NOMO-1 (cell line): ENCODE measurements around the gene TGM1.

Experiments
- DNase-seq, 2 experiments: peaks; one replicate each; lab custom pipeline; 2025; ENCODE audit not compliant: unreplicated experiment in 2 of 2; lab: John Stamatoyannopoulos, UW

The TGM1 gene

GRCh38 chr14:24292118-24292807 lies 29.3 kb upstream of the TGM1 start:
- no peak for DNase-seq

- DNase-seq = no peak
These were observed 28.6 kb upstream of the TGM1 start for GRCh38 chr14:24291446-24292117.

GRCh38 chr14:24290746-24291145 lies 27.8 kb upstream of the TGM1 start:
- no peak for DNase-seq

- no peak for DNase-seq
These were observed 26.8 kb upstream of the TGM1 start for GRCh38 chr14:24289649-24290280.

GRCh38 chr14:24286996-24287395 lies 24.0 kb upstream of the TGM1 start:
- DNase-seq = no peak

- DNase-seq = no peak
These were observed 22.4 kb upstream of the TGM1 start for GRCh38 chr14:24285351-24285750.

GRCh38 chr14:24284501-24285035 lies 21.6 kb upstream of the TGM1 start:
- no peak for DNase-seq

- no peak for DNase-seq
These were observed 21.0 kb upstream of the TGM1 start for GRCh38 chr14:24283796-24284460.

- DNase-seq = no peak
These were observed 19.8 kb upstream of the TGM1 start for GRCh38 chr14:24282736-24283135.

- DNase-seq = no peak
These were observed 18.7 kb upstream of the TGM1 start for GRCh38 chr14:24281636-24282035.

- DNase-seq = no peak
These were observed 18.0 kb upstream of the TGM1 start for GRCh38 chr14:24280797-24281460.

GRCh38 chr14:24279301-24280186 lies 16.6 kb upstream of the TGM1 start:
- peak; percentile 3 to 11 for DNase-seq

- DNase-seq = no peak
These were observed 15.4 kb upstream of the TGM1 start for GRCh38 chr14:24278424-24278823.

- DNase-seq = peak; percentile 82 to 86
These were observed 14.8 kb upstream of the TGM1 start for GRCh38 chr14:24277606-24278321.

GRCh38 chr14:24277071-24277470 lies 14.1 kb upstream of the TGM1 start:
- DNase-seq = no peak

- DNase-seq = peak; percentile 75 to 92
These were observed 11.1 kb upstream of the TGM1 start for GRCh38 chr14:24274101-24274543.

GRCh38 chr14:24273422-24273998 lies 10.5 kb upstream of the TGM1 start:
- no peak for DNase-seq

- no peak for DNase-seq
These were observed 9.5 kb upstream of the TGM1 start for GRCh38 chr14:24272467-24272866.

- DNase-seq = no peak
These were observed 8.9 kb upstream of the TGM1 start for GRCh38 chr14:24271834-24272263.
